DMS53 (cell line): ENCODE data around the gene REXO4.

Experiments
- DNase-seq: peaks from one replicate; lab custom pipeline; 2025; lab: John Stamatoyannopoulos, UW

REXO4 gene, protein sequence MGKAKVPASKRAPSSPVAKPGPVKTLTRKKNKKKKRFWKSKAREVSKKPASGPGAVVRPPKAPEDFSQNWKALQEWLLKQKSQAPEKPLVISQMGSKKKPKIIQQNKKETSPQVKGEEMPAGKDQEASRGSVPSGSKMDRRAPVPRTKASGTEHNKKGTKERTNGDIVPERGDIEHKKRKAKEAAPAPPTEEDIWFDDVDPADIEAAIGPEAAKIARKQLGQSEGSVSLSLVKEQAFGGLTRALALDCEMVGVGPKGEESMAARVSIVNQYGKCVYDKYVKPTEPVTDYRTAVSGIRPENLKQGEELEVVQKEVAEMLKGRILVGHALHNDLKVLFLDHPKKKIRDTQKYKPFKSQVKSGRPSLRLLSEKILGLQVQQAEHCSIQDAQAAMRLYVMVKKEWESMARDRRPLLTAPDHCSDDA

GRCh38 chr9:133417541-133418461, at the start of gene REXO4:
Gene REXO4, minus strand, starts transcription at chr9:133418010. Its CDS starts 166 bp downstream, at chr9:133417844.
- DNase-seq, result peak; percentile 93

GRCh38 chr9:133467101-133467500, 49.3 kb upstream of the REXO4 start:
- DNase-seq, result no peak

- DNase-seq, result no peak
Observed at GRCh38 chr9:133465984-133466383, 48.2 kb upstream of the REXO4 start.

DNA sequence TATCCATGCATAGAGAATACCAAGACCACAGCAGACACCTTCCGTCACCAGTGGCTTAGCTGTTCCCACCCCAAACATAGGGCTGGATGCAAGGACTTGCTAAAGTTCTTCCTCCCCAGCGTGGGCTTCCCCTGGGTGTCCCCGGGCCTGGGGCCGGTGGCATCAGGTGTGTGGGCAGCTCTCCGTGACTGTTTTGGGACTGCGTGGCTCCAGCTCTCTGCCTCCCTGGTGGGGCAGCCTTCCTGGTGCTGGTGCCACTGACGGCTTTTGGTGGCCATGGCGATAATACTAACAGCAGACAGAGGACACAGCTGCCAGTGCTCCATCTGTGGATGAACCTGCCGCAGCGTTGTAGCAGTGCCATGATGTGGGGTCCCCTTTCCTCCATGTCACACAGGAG, 46.8 kb upstream of the REXO4 start:
- no peak for DNase-seq

GRCh38 chr9:133463864-133464615, 46.2 kb upstream of the REXO4 start:
- DNase-seq, result no peak

- DNase-seq, result peak; percentile 50
Observed at GRCh38 chr9:133463234-133463863, 45.5 kb upstream of the REXO4 start.

- peak; percentile 43 for DNase-seq
Observed at GRCh38 chr9:133461975-133462374, 44.2 kb upstream of the REXO4 start.

- peak; percentile 96 for DNase-seq
Observed at GRCh38 chr9:133460405-133461175, 42.8 kb upstream of the REXO4 start.

- peak; percentile 99 for DNase-seq
Observed at GRCh38 chr9:133459476-133460404, 41.9 kb upstream of the REXO4 start, which contains the start of gene CACFD1. Gene CACFD1, plus strand, starts transcription at chr9:133459978. Its CDS starts 89 bp downstream, at chr9:133460067.

DNA sequence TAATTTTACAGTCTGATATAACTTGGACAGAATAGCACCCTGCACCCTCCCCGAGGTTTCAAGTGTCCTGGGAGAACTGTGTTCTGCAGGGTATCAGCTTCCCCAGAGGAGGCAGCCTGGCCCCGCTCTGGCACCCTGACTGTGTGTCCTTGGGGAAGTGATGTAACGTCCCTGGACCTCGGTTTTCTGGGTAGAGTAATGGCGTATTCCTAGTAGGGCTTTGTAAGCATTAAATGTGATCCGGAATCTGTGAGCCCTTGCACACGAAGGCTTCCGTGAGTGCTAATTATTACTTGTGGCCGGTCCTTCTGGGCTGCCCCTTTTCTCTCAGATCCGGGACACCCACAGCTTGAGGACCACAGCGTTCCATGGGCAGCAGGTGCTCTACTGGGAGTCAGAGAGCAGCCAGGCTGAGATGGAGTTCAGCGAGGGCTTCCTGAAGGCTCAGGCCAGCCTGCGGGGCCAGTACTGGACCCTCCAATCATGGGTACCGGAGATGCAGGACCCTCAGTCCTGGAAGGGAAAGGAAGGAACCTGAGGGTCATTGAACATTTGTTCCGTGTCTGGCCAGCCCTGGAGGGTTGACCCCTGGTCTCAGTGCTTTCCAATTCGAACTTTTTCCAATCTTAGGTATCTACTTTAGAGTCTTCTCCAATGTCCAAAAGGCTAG, 41.0 kb upstream of the REXO4 start:
- peak; percentile 77 for DNase-seq

DNA sequence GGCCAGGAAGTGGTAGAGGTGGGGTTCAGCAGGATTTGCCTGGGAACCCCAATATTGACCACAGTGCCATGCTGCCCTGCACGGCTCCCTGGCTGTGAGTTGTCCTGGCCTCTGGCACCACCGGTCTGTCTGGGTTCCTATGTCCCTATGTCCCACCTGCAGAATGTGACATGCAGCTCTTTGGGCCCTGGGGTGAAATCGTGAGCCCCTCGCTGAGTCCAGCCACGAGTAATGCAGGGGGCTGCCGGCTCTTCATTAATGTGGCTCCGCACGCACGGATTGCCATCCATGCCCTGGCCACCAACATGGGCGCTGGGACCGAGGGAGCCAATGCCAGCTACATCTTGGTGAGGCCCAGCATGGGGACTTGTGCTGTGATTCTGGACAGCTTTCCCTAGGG, 39.9 kb upstream of the REXO4 start:
- DNase-seq, result no peak

DNA sequence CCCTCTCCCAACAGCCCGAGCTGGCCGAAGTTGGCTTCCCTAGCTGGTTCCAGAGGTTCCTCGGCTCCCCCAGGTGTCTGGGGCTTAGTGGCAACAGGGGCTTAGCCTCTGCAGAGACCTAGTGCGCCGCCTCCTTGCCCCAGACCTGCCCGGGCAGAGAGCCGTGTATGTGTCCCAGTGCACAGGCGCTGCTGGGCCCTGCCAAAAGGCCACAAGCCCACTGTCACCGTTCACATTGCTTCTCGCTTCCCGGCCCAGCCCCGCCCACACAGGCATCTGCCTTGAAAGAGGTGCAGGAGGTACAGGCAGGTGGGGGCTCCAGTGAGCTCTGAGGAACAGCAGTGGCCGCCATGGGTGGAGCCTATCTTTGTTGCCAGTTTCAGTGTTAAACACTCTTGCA, 39.4 kb upstream of the REXO4 start:
- no peak for DNase-seq

DNA sequence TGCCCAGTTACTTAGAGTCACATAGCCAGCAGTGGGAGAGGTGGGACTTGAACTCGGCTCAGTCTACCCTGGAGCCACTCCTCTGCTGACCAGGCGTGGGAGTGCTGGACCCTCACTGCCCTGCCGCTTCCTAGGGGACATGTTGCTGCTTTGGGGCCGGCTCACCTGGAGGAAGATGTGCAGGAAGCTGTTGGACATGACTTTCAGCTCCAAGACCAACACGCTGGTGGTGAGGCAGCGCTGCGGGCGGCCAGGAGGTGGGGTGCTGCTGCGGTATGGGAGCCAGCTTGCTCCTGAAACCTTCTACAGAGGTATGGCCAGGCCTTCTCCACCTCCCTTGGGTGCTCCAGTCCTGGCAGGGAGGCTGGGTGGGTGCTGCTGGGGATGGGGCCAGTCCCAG, 38.6 kb upstream of the REXO4 start:
- DNase-seq, result no peak

DNA sequence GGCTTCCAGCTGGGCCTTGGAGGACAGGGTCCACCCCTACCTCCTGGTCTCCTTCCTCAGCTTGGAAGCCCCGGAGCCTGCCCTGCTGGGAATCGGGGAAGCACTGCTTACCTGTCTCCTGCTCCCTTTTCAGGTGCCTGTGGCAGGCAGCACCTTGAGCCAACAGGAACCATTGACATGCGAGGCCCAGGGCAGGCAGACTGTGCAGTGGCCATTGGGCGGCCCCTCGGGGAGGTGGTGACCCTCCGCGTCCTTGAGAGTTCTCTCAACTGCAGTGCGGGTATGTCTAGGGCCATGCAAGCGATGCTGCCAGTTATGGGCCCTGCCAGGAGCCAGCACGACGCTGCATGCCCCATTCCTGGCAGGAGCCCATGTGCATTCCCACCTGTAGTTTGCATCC, 38.1 kb upstream of the REXO4 start:
- no peak for DNase-seq

- DNase-seq, result no peak
Observed at GRCh38 chr9:133454943-133455673, 37.3 kb upstream of the REXO4 start.

DNA sequence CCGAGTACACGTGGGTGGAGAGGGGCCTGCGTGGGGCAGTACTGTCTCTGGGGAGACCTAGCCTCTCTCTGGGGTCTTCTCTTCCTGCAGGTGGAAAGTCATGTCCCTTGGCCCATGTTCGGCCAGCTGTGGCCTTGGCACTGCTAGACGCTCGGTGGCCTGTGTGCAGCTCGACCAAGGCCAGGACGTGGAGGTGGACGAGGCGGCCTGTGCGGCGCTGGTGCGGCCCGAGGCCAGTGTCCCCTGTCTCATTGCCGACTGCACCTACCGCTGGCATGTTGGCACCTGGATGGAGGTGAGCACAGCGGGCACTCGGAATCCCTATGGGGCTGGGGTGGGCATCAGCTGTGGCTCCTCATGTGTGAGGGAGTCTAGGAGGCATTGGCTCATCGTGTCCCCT, 36.5 kb upstream of the REXO4 start:
- DNase-seq, result no peak

- no peak for DNase-seq
Observed at GRCh38 chr9:133453651-133454050, 35.8 kb upstream of the REXO4 start.

- DNase-seq, result no peak
Observed at GRCh38 chr9:133452562-133452961, 34.8 kb upstream of the REXO4 start.
